Adrenal gland (tissue), 5 donors: ENCODE results near the gene DIP2C.

Experiments used
- POLR2A ChIP-seq, 2 donors: fragments of 450-650 bp; IDR thresholded peaks; one replicate each; pipeline ENCODE4 v1.6.1; 2017; ENCODE audit warnings: antibody characterized with exemption in 2 of 2, mild to moderate bottlenecking in 2 of 2, moderate library complexity in 1 of 2
- TF ChIP-seq, protein P1 (sequence below), 6 experiments: fragments of 450-650 bp in 4 of 6; fragments of 200-600 bp in 2 of 6; sonication (generic) in 1 of 6; IDR thresholded peaks; 1 replicate in 5 of 6; 2 replicates in 1 of 6; pipeline versions ENCODE4 v1.5.1 to v1.8.0; 2016 to 2021; ENCODE audit warnings: antibody characterized with exemption in 6 of 6, mild to moderate bottlenecking in 2 of 6, moderate library complexity in 1 of 6
- donor health status: DM: no; HTN: no; CAD: no.

DNA sequence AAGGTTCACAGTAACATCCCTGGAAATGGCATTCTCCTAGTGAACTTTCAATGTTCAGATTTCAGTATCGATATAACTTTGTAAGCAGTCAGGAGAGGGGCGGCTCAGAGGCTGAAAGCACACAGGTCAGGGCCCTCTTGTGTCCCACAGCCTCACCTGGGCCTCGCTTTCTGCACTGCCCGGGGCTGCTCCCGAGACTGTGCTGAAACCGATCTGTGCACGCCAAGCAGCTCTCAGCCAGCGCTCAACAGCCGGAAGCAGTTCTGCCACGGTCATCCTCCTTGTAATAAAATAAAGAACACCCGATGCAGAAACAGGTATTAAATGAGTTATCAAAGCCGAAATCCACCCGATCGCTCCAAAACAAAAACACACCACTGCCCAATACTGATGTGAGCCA is 106.0 kb downstream of the DIP2C start:
- no peak for TF ChIP-seq POLR2A (IDR thresholded peaks at IDR 0.05)
- TF ChIP-seq, protein P1, sequence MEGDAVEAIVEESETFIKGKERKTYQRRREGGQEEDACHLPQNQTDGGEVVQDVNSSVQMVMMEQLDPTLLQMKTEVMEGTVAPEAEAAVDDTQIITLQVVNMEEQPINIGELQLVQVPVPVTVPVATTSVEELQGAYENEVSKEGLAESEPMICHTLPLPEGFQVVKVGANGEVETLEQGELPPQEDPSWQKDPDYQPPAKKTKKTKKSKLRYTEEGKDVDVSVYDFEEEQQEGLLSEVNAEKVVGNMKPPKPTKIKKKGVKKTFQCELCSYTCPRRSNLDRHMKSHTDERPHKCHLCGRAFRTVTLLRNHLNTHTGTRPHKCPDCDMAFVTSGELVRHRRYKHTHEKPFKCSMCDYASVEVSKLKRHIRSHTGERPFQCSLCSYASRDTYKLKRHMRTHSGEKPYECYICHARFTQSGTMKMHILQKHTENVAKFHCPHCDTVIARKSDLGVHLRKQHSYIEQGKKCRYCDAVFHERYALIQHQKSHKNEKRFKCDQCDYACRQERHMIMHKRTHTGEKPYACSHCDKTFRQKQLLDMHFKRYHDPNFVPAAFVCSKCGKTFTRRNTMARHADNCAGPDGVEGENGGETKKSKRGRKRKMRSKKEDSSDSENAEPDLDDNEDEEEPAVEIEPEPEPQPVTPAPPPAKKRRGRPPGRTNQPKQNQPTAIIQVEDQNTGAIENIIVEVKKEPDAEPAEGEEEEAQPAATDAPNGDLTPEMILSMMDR (IDR thresholded peaks at IDR 0.05) = no peak
